ENCODE results near the gene MRM2.

Gene MRM2

GRCh38 chr7:2222516-2222915 lies 19.5 kb downstream of the MRM2 start:
- no peak for DNase-seq (ENCODE audit: low spot score)

- no peak for DNase-seq (ENCODE audit: low spot score)
These were observed 21.1 kb downstream of the MRM2 start for GRCh38 chr7:2220954-2221353.

GRCh38 chr7:2220506-2220905 lies 21.5 kb downstream of the MRM2 start:
- no peak for DNase-seq (ENCODE audit: low spot score)

GRCh38 chr7:2220030-2220429 lies 22.0 kb downstream of the MRM2 start:
- DNase-seq (ENCODE audit: low spot score) = no peak

- no peak for DNase-seq (ENCODE audit: low spot score)
These were observed 22.4 kb downstream of the MRM2 start for GRCh38 chr7:2219606-2220005.

- DNase-seq (ENCODE audit: low spot score) = no peak
These were observed 22.9 kb downstream of the MRM2 start for GRCh38 chr7:2219136-2219535.

- no peak for DNase-seq (ENCODE audit: low spot score)
These were observed 23.6 kb downstream of the MRM2 start for GRCh38 chr7:2218444-2218785.

- DNase-seq (ENCODE audit: low spot score) = no peak
These were observed 24.1 kb downstream of the MRM2 start for GRCh38 chr7:2217716-2218443.

GRCh38 chr7:2217206-2217605 lies 24.8 kb downstream of the MRM2 start:
- no peak for DNase-seq (ENCODE audit: low spot score)

- DNase-seq (ENCODE audit: low spot score) = no peak
These were observed 26.2 kb downstream of the MRM2 start for GRCh38 chr7:2215851-2216250.

GRCh38 chr7:2214636-2215035 lies 27.4 kb downstream of the MRM2 start:
- no peak for DNase-seq (ENCODE audit: low spot score)

- DNase-seq (ENCODE audit: low spot score) = no peak
These were observed 28.3 kb downstream of the MRM2 start for GRCh38 chr7:2213551-2214215.

GRCh38 chr7:2212906-2213305 lies 29.1 kb downstream of the MRM2 start:
- DNase-seq (ENCODE audit: low spot score) = no peak

- DNase-seq (ENCODE audit: low spot score) = no peak
These were observed 30.1 kb downstream of the MRM2 start for GRCh38 chr7:2211926-2212325.

- DNase-seq (ENCODE audit: low spot score) = no peak
These were observed 30.6 kb downstream of the MRM2 start for GRCh38 chr7:2211259-2211880.

GRCh38 chr7:2210551-2211258 lies 31.3 kb downstream of the MRM2 start:
- DNase-seq (ENCODE audit: low spot score) = no peak

GRCh38 chr7:2209961-2210323 lies 32.1 kb downstream of the MRM2 start:
- DNase-seq (ENCODE audit: low spot score) = no peak

- peak; percentile 68 for DNase-seq (ENCODE audit: low spot score)
These were observed 32.7 kb downstream of the MRM2 start for GRCh38 chr7:2209146-2209960.

- no peak for DNase-seq (ENCODE audit: low spot score)
These were observed 33.3 kb downstream of the MRM2 start for GRCh38 chr7:2208712-2209111.

GRCh38 chr7:2205036-2205780 lies 36.8 kb downstream of the MRM2 start:
- DNase-seq (ENCODE audit: low spot score) = no peak

GRCh38 chr7:2204446-2204845 lies 37.6 kb downstream of the MRM2 start:
- no peak for DNase-seq (ENCODE audit: low spot score)
